ENCODE measurements around the gene AFG1L.

AFG1L gene

DNA sequence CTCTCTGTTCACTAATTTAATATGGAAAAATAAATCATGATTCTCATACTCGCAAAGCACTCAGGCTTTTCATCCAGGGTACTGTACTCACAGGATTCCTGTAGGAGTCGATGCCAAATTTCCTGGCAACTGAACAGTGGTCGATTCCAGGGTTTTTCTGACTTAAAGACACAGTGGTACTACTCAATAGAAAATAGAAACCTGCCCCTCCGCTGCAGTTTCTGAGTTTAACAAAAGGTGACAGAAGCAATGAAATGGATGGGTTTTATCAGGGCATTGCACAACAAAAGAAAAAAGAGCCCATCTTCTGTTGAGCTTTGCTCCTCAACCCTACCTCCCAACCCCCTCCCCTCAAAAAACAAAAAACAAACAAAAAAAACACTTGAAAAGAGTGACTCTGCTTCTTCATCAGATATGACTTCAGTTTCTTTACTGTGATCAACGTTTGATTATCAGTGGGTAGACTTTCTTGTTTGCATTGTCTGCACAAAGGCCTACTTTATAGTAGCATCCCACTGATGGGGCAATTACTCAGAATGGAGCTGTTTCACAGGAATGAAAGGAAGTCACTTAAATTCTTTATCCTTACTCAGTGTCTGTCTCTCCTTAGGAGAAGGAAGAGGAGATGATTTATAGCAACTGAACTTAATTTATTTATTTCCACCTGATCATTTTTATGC lies 169.7 kb downstream of the AFG1L start:
- DNase-seq: no peak

- DNase-seq: no peak
These were observed 170.2 kb downstream of the AFG1L start for GRCh38 chr6:108465098-108465495.

GRCh38 chr6:108468346-108468745 lies 173.5 kb downstream of the AFG1L start:
- no peak for DNase-seq

GRCh38 chr6:108469316-108469715 lies 174.5 kb downstream of the AFG1L start:
- DNase-seq: no peak

- DNase-seq: no peak
These were observed 178.3 kb downstream of the AFG1L start for GRCh38 chr6:108473197-108473596.

- DNase-seq: no peak
These were observed 181.5 kb downstream of the AFG1L start for GRCh38 chr6:108476376-108476775.

GRCh38 chr6:108476847-108477430 lies 182.1 kb downstream of the AFG1L start:
- no peak for DNase-seq

DNA sequence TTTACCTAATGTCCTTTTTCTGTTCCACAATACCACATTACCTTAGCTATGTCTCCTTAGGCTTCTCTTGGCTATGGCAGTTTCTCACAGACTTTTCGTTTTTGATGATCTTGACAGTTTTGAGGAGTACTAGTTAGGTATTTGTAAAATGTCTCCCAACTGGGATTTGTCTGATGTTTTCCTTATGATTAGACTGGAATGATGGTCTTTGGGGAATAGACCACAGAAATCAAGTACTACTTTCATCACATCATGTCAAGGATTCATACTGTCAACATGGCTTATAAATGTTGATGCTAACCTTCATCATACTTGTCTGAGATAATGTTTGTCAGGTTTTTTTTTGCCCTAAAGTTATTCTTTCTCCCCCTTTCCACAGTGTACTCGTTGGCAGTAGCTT lies 187.7 kb downstream of the AFG1L start:
- no peak for DNase-seq

DNA sequence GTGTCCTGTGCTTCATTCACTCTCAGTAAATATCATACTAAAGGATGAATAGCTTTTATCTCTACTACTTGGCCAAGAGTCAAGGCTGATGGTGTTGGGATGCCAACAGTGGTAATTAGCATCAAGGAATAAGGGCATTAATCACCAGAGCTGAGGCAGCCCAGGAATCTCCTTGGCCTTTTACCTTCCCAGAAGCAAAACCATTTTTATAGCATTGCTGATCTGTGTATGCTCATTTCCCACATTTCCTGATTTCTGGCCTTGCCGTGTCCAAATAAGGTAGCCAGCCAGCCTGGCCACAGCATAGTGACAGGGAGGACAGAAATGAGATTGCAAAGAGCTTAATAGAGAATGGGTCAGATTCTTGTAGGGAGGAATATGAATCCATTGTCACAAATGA lies 189.2 kb downstream of the AFG1L start:
- DNase-seq: no peak

DNA sequence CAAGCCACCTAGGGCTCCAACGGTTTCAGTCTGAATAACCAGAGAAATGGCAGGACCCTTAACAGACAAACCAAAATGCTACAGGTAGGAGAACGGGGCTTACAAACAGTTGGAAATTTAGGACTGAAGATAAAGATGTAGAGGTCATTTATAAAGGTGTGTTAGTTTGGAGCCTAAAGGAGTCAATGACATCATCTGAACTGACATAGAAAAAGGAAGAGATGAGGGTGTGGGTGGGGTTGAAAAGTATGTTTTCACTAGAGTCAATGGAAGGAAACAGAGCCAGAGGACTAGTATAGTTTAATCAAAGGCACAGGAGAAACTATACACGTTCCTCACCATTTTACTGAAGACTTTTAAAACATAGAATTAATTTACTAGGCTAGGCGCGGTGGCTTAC lies 194.8 kb downstream of the AFG1L start:
- DNase-seq: no peak

DNA sequence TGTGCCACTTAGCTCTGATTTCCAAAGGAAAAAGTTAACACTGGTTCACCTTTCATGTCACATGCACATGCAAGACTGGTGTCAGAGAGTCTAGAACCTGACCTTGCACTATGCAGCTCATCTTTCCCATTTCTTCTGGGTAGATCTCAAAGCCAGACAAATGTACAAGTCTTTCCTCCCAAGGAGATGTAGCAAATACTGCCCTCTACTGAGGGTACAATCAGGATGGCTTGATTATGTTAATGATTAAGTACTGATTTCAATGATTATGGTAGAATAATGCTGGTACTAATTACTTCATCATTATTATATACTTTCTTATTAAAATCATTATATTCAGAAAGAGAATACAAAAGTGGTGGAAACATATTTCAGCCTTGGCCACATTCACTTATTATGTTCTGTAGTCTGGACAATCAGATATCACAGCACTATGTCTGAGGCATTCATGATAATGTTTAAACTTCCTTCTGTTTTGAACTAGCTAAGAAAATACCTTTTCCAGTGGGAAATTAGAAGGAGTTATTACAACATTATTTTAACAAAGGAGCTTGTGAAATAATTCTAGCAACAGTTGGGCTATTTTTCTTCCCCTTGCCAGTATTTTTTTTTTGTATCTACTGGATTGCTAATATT lies 197.4 kb downstream of the AFG1L start:
- no peak for DNase-seq

DNA sequence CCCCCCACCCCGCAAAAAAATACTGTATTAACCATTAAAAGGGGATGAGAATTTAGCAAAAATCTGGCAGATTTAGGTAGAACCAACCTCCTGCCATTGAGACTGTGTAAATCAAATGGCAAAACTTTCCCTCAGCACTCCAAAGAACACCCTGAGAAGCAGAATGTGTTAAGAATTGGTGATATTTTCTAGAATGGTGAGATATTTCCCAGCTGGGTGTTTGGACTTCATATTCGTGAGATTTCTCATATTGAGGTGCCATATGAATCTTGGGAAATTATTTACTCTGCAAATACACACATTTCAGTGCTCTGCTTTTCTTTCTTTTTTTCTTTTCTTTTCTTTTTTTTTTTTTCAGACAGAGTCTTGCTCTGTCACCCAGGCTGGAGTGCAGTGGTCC lies 199.6 kb downstream of the AFG1L start:
- DNase-seq: no peak

- no peak for DNase-seq
These were observed 203.0 kb downstream of the AFG1L start for GRCh38 chr6:108497883-108498282.

- no peak for DNase-seq
These were observed 206.7 kb downstream of the AFG1L start for GRCh38 chr6:108501559-108501958.

- DNase-seq: no peak
These were observed 208.0 kb downstream of the AFG1L start for GRCh38 chr6:108502832-108503231.

GRCh38 chr6:108507316-108507715 lies 212.5 kb downstream of the AFG1L start:
- DNase-seq: no peak

- DNase-seq: no peak
These were observed 215.8 kb downstream of the AFG1L start for GRCh38 chr6:108510461-108511319.

DNA sequence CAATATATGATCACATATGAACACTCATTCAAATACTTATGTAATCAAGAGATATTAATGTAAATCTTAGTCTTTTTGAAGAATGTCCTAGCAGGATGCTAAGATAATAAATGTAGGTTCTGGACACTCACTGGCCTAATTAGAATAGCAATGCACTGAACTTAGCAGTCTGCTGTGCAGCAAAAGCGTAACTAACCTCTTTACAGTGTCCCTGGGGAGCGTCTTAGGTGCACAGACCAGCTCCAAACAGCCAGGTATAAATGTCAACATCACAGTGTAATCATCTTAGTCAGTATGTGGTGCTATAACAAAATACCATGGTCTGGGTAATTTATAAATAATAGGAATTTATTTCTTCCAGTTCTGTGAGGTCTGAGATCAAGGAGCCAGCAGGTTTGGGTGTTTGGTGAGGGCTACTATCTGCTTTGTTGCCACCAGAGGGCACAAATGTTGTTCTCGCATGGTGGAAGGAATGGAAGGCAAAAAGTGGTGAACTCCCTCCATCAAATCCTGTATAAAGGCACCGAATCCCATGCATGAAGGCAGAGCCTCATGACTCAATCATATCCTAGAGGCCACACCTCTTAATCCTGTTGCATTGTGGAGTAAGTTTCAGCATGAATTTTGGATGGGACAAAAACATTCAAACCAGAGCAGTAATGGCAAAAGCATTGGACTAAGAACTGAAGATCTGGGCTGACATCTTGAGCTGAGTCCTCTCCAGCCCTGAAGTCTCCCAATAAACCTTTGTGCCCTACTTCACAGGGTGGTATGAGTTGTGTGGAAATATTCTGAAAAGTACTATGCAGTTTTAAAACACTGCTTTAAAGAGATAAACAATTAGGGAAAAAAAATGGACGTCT lies 224.1 kb downstream of the AFG1L start:
- DNase-seq: no peak

DNA sequence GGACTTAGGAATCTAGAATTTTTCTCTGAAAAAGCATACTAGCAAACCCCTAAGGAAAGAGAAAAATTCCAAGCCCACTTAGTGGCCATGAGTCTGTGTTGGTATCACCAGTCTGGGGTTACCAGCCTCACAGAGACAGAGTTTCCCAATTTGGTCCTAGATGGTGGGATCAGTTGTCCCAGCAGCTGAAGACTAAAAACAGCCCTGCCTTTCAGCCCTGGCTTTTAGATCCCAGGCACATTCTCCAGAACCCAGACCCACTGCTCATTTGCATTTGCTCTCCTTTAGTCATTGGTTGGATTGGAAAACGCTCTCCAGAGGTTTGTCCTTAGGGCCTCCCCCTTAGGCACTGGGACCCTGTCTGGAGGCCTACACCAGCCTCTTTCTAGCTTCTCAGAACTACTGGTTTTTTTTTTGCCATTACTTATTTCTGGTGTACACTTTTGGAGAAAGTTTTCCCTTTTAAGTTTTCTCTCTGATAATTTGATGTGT lies 226.8 kb downstream of the AFG1L start:
- DNase-seq: no peak

GRCh38 chr6:108523697-108524096 lies 228.8 kb downstream of the AFG1L start:
- DNase-seq: no peak

- no peak for DNase-seq
These were observed 229.8 kb downstream of the AFG1L start for GRCh38 chr6:108524528-108525248.

DNA sequence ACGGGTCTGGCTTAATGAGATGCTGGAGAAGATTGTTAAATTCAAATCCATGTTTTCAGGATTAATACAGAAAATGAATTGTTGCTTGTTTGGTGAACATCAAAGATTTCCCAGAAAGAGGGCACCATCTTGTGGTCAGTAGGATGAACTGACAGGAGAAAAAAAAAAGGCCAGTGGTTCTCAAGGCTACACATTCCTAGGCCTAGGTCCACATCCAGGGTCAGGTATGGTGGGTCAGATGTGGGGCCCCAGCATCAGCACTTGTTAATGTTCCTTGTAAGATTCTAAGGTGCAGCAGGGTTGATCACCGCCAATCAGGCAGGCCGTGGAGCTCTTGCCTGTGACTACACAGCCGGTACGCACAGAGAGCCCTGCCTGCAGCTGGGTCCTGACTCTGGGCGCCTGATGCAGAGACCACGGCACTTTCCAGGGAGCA lies 231.9 kb downstream of the AFG1L start:
- DNase-seq: no peak

All from cerebellar nuclear complex (tissue), 1 donor.